Lower lobe of right lung (tissue), 2 donors: Measurements from ENCODE around the gene TENM4. TPM values are rescaled to one million over a fixed set of nuclear protein-coding genes. Genes with fewer than 3 reads are reported as not detected.

Experiments
- ATAC-seq, 2 donors: fragments of 200-7000 bp; cut with Tn5 transposase; one replicate each; pipeline ENCODE4 v1.9.1; 2020 to 2022; ENCODE audit warnings: mild to moderate bottlenecking in 2 of 2, moderate library complexity in 2 of 2
- DNase-seq: peaks from one replicate; pipeline ENCODE4 v3.0.0-alpha.2; 2020
- H3K27ac ChIP-seq: fragments of 200-600 bp; one replicate; pipeline ENCODE4 v1.8.0; 2022
- H3K27me3 ChIP-seq: fragments of 200-600 bp; one replicate; pipeline ENCODE4 v1.8.0; 2022; ENCODE audit warnings: low read depth
- H3K36me3 ChIP-seq: fragments of 200-600 bp; one replicate; pipeline ENCODE4 v1.8.0; 2022; ENCODE audit warnings: mild to moderate bottlenecking
- H3K4me1 ChIP-seq: fragments of 200-600 bp; one replicate; pipeline ENCODE4 v1.8.0; 2022
- H3K4me3 ChIP-seq: fragments of 200-600 bp; one replicate; pipeline ENCODE4 v1.8.0; 2022; ENCODE audit warnings: mild to moderate bottlenecking
- H3K9me3 ChIP-seq: fragments of 200-600 bp; one replicate; pipeline ENCODE4 v1.8.0; 2022
- CTCF ChIP-seq: fragments of 200-600 bp; IDR thresholded peaks from one replicate; pipeline ENCODE4 v1.8.0; 2022; ENCODE audit warnings: antibody characterized with exemption, mild to moderate bottlenecking
- intact Hi-C: fragments of 100-400 bp; cut with DNase I; formaldehyde crosslinking; loops from one replicate; pipeline ENCODE4 v1.11.0; 2022
- total RNA-seq: library from RNA; stranded (reverse); fragmentation: NEBNext Ultra II Directional; extraction: Animal tissue kit (Norgen Biotek cat#: 25700); gene quantifications from one replicate; pipeline ENCODE4 v1.2.1, GENCODE V29; 2021
- donor health status: DM: no; HTN: yes; CAD: no; lungs with severe emphysema.

The TENM4 gene
- total RNA-seq, 1 donor from 2014 or later: 1.1 TPM

- Histone ChIP-seq H3K4me3 (no peak overlapping the region), H3K9me3 (no peaks in the 10 kb centered on the region), H3K27ac (no peak overlapping the region), H3K4me1 (no peaks in the 10 kb centered on the region), H3K36me3 (no peaks in the 10 kb centered on the region), H3K27me3 (no peaks in the 10 kb centered on the region)
- TF ChIP-seq CTCF: no peak
- DNase-seq: no peak
- intact Hi-C loops: no loop called here
- ATAC-seq: no peak
Measured at GRCh38 chr11:79147731-79148130, 293.1 kb downstream of the TENM4 start.

- intact Hi-C loops: no loop called here
- no peak for ATAC-seq
Measured at GRCh38 chr11:79147011-79147410, 293.8 kb downstream of the TENM4 start.

GRCh38 chr11:79139900-79140299, 300.9 kb downstream of the TENM4 start:
- ATAC-seq: no peak
- H3K4me1 ChIP-seq: no peaks in the 10 kb centered on the region
- no peaks in the 10 kb centered on the region for H3K36me3 ChIP-seq
- no peak for TF ChIP-seq CTCF
- intact Hi-C loops: no loop called here
- no peaks in the 10 kb centered on the region for H3K9me3 ChIP-seq
- no peak overlapping the region for H3K27ac ChIP-seq
- no peak for DNase-seq
- no peaks in the 10 kb centered on the region for H3K27me3 ChIP-seq
- H3K4me3 ChIP-seq: no peak overlapping the region

More at GRCh38 chr11:79147011-79147410, 293.8 kb downstream of the TENM4 start:
- no peaks in the 10 kb centered on the region for H3K27me3 ChIP-seq
- DNase-seq: no peak
- no peaks in the 10 kb centered on the region for H3K4me1 ChIP-seq
- TF ChIP-seq CTCF: no peak
- H3K27ac ChIP-seq: no peak overlapping the region
- H3K36me3 ChIP-seq: no peaks in the 10 kb centered on the region
- H3K4me3 ChIP-seq: no peak overlapping the region
- no peaks in the 10 kb centered on the region for H3K9me3 ChIP-seq

- DNase-seq (no peak), ATAC-seq (no peak)
- no peak for TF ChIP-seq CTCF
- no peaks in the 10 kb centered on the region for H3K9me3 ChIP-seq
- H3K4me3 ChIP-seq: no peak overlapping the region
- no peaks in the 10 kb centered on the region for H3K27me3 ChIP-seq
- no peaks in the 10 kb centered on the region for H3K4me1 ChIP-seq
- intact Hi-C loops: no loop called here
- H3K27ac ChIP-seq: no peak overlapping the region
- H3K36me3 ChIP-seq: no peaks in the 10 kb centered on the region
Measured at GRCh38 chr11:79129702-79130101, 311.1 kb downstream of the TENM4 start.

- intact Hi-C loops: no loop called here
- Histone ChIP-seq H3K36me3 (no peaks in the 10 kb centered on the region), H3K9me3 (no peaks in the 10 kb centered on the region), H3K4me3 (no peak overlapping the region), H3K4me1 (no peaks in the 10 kb centered on the region), H3K27ac (no peak overlapping the region), H3K27me3 (no peaks in the 10 kb centered on the region)
- ATAC-seq: no peak
- DNase-seq: no peak
- TF ChIP-seq CTCF: no peak
Measured at GRCh38 chr11:79128291-79128690, 312.5 kb downstream of the TENM4 start.

GRCh38 chr11:79122759-79123158, 318.1 kb downstream of the TENM4 start:
- Histone ChIP-seq H3K36me3 (no peaks in the 10 kb centered on the region), H3K4me1 (no peaks in the 10 kb centered on the region), H3K27ac (no peak overlapping the region), H3K9me3 (no peaks in the 10 kb centered on the region), H3K4me3 (no peak overlapping the region), H3K27me3 (no peaks in the 10 kb centered on the region)
- intact Hi-C loops: no loop called here
- ATAC-seq (no peak), DNase-seq (no peak)
- TF ChIP-seq CTCF: no peak
